GM21526 (cell line): ENCODE measurements around the gene ARNT2.

Source experiments
- ATAC-seq: cut with Tn5 transposase; IDR thresholded peaks from one replicate; pipeline ENCODE4 v1.9.1; 2021; ENCODE audit warnings: moderate library complexity; ENCODE audit not compliant: unreplicated experiment, low FRiP score

ARNT2 gene

DNA sequence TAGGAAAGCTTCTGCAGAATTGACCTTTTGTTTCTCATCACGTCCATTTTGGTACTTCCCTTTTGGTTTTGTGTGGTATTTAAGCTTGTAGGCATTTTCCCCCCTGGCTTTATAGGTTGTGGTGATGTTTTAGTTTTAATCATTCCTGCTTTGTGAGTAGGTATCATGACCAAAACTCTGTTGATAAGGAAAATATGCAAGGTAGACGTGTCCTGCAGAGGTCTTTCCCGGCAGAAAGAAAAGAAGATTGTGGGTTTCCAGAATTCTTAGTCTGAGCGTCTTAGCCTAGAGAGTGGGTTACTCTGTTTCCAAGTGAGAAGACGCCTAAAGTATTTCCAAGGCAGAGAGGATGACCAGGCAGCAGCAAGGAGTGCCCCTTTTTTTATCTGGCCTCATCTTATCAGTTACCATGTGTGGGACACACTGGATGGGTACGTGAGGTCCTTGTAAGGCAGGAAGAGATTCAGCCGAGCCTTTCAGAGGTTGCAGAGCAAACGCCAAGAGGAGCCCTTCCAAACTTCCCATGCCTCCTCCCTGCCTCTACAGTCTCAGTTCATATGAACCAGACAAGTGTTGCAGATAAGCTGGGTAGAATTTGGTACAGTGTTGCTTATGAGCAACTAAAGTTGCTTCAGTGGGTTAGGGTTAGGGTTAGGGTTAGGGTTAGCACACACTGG, 58.8 kb downstream of the ARNT2 start:
- no peak for ATAC-seq

DNA sequence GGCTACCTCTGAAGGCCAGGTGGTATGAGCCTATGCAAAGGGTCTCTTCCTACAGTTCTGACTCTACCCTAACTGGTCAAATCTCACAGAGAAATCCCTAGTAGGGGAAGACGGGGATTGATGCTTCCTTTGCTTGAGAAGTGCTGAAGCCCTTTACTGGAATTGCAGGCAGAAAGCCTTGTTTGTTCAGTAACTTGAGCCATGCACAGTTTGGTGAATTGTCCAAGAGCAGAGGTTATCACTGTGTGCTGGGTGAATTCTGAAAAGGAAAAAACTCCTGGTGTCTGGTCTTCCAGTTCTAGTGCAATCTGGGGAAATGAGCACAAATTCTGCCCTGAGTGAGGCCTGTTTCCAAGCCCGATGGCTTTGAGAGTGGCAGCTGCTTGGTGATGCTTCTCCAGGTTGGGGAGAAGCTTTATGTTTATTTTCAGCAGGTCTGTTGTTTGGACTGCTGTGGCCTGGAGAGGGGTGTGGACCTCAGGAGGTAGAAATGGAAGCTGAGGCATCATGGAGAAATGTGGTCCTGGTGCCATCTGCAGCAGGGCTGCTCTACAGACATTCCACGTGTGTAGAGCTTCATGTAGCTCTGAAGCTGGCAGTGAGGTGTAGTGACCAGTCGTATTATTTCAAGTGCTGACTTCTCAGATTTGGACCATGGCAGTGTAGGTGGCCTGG, 60.9 kb downstream of the ARNT2 start:
- no peak for ATAC-seq

DNA sequence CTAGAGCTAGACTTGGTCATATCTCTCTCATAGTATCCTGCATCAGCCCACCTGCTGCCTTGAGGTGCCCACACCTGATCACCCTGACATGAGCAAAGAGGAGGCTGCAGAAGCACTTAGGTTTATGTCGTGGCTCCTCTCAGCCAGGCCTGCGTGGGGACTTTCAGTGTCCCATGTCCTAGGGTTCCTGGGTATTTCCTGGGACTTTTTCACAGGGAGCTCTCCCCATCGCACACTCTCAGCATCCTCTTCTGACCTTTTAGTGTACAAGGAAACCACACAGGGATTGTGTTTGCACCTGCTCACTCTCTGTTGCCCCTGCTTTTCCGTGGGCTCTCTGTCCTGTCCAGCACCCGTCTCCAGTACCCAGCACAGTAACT, 61.4 kb downstream of the ARNT2 start:
- no peak for ATAC-seq

- no peak for ATAC-seq
Observed at GRCh38 chr15:80466543-80466942, 62.4 kb downstream of the ARNT2 start.

- ATAC-seq: no peak
Observed at GRCh38 chr15:80467311-80467714, 63.1 kb downstream of the ARNT2 start.

GRCh38 chr15:80468796-80469195, 64.6 kb downstream of the ARNT2 start:
- no peak for ATAC-seq

DNA sequence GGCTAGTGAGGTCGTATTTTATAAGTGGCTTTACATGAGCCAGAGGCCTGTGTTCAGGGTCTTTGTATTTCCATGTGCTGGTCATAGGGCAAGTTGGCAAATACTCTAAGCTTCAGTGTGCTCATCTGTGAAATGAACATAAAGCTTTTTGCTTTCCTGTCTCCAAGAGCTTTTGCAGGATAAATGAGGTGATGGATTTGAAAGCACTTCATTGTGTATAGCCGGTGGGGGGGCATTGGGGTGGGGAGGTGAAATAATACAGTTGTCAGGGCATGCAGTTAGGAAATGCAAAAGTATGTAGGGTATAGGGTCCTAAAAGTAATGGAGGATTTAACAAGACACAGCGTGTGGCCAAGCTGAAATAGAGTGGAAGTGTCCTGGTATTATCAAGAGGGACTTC, 67.7 kb downstream of the ARNT2 start:
- ATAC-seq: no peak

GRCh38 chr15:80473286-80474223, 69.4 kb downstream of the ARNT2 start:
- ATAC-seq: no peak

DNA sequence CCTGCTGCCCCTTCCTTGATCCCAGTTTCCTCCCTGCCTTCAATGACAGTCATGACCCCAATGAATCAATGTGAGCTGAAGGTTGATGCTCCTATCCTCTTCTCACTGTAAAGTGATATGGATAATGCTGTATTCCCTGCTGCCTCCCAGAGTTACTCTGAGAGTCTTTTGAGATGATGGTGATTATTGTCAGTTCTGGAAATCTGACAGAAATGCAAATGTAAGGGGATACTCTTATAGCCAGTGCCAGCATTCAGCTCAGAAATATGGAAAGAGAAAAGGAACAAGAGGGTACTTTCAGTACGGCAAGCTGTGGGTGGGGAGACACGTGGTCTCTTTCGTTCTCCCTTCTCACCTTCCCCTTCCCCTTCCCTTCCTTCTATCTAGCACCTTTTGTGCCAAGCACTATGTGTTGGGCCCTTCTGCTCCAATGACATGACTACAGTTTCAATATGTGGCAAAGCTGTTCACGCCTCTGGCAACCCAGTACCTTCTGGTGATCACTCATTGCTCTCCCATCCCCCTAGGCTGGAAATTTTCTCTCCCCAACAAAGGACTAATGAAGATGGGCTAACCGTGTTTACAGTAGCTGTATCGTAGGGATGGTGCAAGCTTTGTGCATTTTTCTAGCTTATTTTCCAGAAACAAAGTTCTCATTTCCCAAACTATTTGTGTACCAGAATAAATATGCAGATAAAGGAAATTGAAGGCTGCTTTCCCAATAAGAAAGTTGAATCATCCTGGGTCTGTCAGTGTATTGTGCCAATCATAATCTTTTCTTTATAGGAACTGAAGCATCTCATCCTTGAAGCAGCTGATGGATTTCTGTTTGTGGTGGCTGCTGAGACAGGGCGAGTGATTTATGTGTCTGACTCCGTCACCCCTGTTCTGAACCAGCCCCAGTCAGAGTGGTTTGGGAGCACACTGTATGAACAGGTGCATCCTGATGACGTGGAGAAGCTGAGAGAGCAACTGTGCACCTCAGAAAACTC, 70.3 kb downstream of the ARNT2 start:
- ATAC-seq: no peak

GRCh38 chr15:80475572-80475971, 71.4 kb downstream of the ARNT2 start:
- no peak for ATAC-seq

DNA sequence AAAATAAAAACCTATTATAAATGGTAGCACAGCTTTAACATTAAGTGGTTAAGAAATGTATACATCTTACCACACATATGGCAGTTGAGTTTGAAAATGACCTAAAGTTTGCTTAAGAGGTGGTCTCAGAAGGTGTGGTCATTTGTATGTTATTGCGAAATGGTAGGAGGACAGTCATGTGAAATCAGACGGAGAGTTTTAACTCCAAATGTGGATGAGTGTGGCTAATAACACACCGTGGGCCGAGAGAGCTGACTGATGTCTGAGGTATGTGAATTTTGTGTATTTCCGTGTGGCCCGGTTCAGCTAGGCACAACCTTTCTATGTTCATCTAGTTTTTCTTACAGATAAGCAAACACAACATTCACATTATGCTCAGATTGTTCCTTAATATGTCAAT, 71.9 kb downstream of the ARNT2 start:
- ATAC-seq: no peak

- ATAC-seq: no peak
Observed at GRCh38 chr15:80478075-80478474, 73.9 kb downstream of the ARNT2 start.

DNA sequence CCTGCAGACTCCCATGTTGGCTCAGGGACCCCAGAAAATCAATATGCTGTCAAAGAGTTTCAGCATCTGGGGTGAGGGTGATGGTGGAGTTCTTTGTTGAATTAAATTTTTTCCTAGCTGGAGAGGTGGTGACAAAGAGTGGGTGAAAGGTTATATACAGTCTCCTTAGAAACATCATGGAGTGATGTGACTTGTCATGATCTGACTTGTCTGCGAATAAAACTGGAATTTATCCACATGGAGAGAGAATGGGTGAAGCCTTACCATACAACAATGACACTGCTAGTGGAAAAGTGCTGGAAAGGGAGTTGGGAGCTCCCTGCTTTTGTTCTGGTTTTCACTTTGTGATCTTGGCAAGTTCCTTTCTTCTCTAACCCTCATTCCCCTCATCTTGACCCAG, 75.0 kb downstream of the ARNT2 start:
- no peak for ATAC-seq

DNA sequence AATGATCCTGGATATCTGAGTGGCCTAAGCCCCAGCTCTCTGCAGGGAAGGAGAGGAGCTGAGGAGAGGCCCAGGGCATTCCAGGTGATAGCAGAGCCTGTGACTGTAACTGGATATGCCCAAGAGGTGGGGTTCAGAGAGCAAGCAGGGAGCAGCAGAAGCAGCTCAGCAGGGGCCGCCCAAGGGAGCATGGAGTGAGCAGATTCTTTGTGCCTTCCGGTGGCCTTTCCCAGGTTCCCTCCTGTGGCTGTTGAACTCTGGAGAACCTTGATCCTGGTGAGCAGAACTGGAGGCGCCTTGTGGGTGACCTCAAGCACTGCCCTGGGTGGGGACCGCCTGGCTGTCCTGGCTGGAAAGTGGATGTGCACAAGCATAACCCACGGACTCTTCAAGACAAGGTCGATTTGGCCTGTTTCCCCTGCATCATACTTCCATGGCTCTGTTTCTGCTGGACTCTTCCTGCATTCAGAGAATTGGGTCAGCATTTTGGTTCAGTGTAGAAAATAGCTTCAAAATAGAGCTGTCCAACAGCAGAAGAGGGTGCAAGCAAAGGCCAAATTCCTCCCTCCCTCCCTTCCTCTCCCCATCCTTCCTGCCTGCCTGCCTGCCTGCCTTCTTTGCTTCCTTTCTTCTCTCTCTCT, 76.1 kb downstream of the ARNT2 start:
- no peak for ATAC-seq

DNA sequence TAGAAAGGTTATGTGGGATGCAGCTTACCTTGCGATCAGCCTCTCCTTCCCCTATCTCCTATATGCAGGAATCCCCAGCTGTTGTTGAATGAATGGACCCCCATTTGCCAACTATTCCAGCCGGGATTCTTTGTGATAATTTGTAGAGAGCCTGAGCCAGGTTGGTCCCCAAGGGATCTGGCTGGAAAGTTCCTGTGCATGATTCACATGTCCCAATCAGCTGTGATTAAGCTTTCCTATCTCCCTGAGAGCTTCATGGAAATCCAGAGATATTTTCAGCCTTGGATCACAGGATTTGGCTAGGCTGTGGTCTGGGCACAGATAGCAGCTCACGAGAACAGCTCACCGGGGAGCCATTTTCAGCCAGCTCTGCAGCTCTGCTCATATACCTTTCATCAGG, 76.7 kb downstream of the ARNT2 start:
- no peak for ATAC-seq

- ATAC-seq: no peak
Observed at GRCh38 chr15:80482696-80483095, 78.5 kb downstream of the ARNT2 start.

DNA sequence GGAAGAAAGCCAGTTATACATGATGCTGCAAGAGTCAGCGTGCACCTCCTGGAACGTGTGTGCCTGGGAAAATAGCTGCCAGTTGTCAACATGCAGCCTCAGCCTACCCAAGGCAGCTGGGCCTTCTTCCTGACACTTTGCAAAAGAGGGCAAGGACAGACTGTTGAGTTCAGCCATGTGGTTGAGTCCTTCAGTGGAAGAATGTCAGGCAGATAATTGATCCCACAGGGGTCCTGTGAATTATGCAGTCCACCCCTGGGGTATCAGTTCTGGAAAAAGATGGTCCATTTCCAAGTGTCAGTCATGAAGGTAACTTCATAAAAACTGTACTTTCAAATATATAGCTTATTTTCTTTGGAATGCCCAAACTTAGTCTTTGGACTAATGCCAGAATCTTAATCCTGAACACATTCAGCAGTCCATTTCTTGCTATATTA, 79.6 kb downstream of the ARNT2 start:
- ATAC-seq: no peak

DNA sequence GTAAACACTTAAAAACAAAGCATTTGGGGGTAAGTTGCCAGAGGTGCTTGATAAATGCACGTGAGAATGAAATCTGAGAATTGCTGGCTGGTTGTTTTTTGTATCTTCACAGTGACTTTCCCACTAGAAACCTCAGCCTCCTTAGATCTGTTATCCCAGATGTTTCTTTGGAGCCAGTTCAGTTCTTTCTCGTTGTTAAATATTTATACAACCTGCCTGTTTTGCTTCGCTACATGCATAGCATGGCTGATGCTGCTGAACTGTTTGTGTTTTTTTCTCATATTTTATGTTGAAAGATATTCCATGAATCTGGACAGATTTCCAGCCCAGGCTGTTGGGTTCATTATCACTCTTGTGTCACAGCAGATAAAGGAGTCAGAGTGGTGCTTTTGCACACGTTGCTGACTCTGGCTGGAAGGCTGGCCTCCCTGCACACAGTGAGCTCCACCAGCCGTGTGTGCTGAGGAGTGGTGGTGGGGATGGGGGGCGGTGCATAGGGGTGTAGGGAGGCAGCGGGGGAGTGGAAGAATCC, 80.2 kb downstream of the ARNT2 start:
- ATAC-seq: no peak

GRCh38 chr15:80485370-80486164, 81.4 kb downstream of the ARNT2 start:
- ATAC-seq: no peak
